Measurements from ENCODE around the gene MAEL. TPM values are rescaled to one million over a fixed set of nuclear protein-coding genes. Genes with fewer than 3 reads are reported as not detected.

Gene MAEL
- total RNA-seq, 2 experiments from 2014 or later, result not detected

DNA sequence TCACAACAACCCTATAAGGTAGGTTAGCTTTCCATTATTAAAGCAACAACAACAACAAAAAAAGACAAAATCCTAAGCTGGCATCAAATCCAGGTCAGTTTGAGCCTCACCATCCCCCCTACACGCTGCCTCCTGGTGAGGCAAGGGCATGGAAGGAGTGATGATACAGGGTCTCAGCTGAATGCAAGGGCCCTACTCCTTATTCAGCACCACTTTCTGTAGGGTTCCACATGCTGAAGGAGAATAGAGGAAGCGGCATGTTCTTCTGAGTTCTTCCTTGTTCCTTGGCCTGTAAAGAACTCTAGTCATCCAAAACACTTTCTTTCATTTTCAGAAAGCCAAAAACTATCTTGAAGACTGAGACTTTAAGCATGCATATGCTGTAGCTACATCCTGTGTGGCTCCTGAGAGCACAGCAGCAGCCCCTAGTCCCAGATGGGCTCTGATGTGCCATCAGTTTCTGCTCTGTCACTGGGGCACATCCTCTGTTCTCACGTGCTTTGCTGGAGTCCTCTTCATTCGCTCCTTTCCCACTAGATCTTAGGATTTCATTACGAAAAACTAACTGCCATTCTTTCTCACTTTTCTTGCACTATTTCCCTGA lies 19.9 kb upstream of the MAEL start:
- DNase-seq, result peak in 3 of 14 experiments; percentile 8 to 17 (median 16)
- Mint-ChIP-seq H3K9me3 (no peaks in the 10 kb centered on the region), H3K27me3 (peaks cover 31% of the 10 kb centered on the region), H3K4me1 (ENCODE audit: low read depth) (peaks cover 21% of the 10 kb centered on the region), H3K27ac (no peak overlapping the region), H3K36me3 (ENCODE audit: low read depth) (no peaks in the 10 kb centered on the region), H3K4me3 (no peak overlapping the region)
- no peaks in the 10 kb centered on the region for H3K9me3 ChIP-seq (ENCODE audit: control insufficient read depth in 1 of 2, insufficient read depth in 1 of 2, low read length in 2 of 2)
- H3K4me3 ChIP-seq (ENCODE audit: low read length), result no peak overlapping the region
- no peaks in the 10 kb centered on the region for H3K36me3 ChIP-seq (ENCODE audit: insufficient read depth, low read length)
- CTCF ChIA-PET, result interaction anchor here (0.6 to 1.1 kb wide), 2 partner anchors 10 to 229 kb away, joined by 3 read pairs; no protein-coding TSS in a partner anchor
- H3K27me3 ChIP-seq (ENCODE audit: control insufficient read depth in 1 of 2, insufficient read depth in 2 of 2, low read length in 2 of 2), result peaks cover 17 to 18% of the 10 kb centered on the region in 2 experiments
- intact Hi-C loops (cut with DNase I, micrococcal nuclease), result no loop called here
- TF ChIP-seq, protein P1, sequence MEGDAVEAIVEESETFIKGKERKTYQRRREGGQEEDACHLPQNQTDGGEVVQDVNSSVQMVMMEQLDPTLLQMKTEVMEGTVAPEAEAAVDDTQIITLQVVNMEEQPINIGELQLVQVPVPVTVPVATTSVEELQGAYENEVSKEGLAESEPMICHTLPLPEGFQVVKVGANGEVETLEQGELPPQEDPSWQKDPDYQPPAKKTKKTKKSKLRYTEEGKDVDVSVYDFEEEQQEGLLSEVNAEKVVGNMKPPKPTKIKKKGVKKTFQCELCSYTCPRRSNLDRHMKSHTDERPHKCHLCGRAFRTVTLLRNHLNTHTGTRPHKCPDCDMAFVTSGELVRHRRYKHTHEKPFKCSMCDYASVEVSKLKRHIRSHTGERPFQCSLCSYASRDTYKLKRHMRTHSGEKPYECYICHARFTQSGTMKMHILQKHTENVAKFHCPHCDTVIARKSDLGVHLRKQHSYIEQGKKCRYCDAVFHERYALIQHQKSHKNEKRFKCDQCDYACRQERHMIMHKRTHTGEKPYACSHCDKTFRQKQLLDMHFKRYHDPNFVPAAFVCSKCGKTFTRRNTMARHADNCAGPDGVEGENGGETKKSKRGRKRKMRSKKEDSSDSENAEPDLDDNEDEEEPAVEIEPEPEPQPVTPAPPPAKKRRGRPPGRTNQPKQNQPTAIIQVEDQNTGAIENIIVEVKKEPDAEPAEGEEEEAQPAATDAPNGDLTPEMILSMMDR (IDR thresholded peaks at IDR 0.05), result no peak
- POLR2A ChIA-PET, result no interaction called here
- peaks cover 10% of the 10 kb centered on the region for H3K4me1 ChIP-seq (ENCODE audit: insufficient read depth, low read length)
- no peak overlapping the region for H3K27ac ChIP-seq (ENCODE audit: low read depth in 1 of 2, low read length in 2 of 2)
- peak; percentile 77 for ATAC-seq (ENCODE audit: poor library complexity)

DNA sequence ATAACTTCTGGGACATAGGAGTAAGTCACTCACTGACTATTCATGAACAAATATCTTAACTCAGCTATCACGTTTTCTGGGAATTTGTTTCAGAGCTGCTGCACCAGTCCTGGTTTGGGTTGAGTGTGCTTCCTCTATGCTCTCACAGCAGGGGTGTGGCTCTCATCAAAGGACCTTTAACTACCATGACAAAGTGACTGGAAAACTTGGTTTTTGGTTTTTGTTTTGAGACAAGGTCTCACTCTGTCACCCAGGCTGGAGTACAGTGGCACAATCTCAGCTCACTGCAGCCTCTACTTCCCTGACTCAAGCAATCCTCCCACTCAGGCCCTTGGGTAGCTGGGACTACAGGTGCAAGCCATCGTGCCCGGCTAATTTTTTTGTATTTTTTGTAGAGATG lies 17.8 kb upstream of the MAEL start:
- H3K4me1 ChIP-seq (ENCODE audit: insufficient read depth, low read length), result peaks cover 18% of the 10 kb centered on the region
- no peaks in the 10 kb centered on the region for H3K9me3 ChIP-seq (ENCODE audit: control insufficient read depth in 1 of 2, insufficient read depth in 1 of 2, low read length in 2 of 2)
- Mint-ChIP-seq H3K4me3 (no peak overlapping the region), H3K4me1 (ENCODE audit: low read depth) (peaks cover 34% of the 10 kb centered on the region), H3K27ac (no peak overlapping the region), H3K9me3 (no peaks in the 10 kb centered on the region), H3K27me3 (peaks cover 40% of the 10 kb centered on the region), H3K36me3 (ENCODE audit: low read depth) (no peaks in the 10 kb centered on the region)
- no peak for DNase-seq
- CTCF ChIA-PET, result no interaction called here
- peaks cover 18 to 21% of the 10 kb centered on the region in 2 experiments for H3K27me3 ChIP-seq (ENCODE audit: control insufficient read depth in 1 of 2, insufficient read depth in 2 of 2, low read length in 2 of 2)
- POLR2A ChIA-PET, result interaction anchor here (0.7 kb wide), 1 partner anchor 20 kb away, joined by 4 read pairs; no protein-coding TSS in a partner anchor
- no peak for ATAC-seq (ENCODE audit: poor library complexity)
- H3K27ac ChIP-seq (ENCODE audit: low read depth in 1 of 2, low read length in 2 of 2), result no peak overlapping the region
- no peak overlapping the region for H3K4me3 ChIP-seq (ENCODE audit: low read length)
- TF ChIP-seq, protein P1 (IDR thresholded peaks at IDR 0.05), result no peak
- H3K36me3 ChIP-seq (ENCODE audit: insufficient read depth, low read length), result no peaks in the 10 kb centered on the region
- intact Hi-C loops (cut with DNase I, micrococcal nuclease), result loop anchor here (5.0 to 10.0 kb wide), 2 partner anchors 54 to 84 kb away; no protein-coding TSS in a partner anchor

DNA sequence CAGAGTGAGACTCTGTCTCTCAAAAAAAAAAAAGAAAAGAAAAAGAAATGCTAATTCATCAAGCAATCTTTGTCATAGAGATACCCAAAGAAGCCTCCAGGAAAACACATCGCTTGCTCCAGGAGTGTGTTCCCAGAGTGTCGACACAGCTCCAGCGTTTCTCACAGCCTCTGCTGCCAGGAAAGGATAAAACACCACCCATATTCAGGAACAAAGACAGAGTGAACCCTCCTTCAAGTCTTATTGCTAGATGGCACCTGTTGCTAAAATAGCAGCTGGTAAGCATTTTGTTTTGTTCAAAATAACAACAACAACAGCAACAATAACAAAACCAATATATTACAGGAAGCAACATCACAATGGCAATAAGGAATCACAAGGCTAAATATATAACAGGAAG lies 16.9 kb upstream of the MAEL start:
- TF ChIP-seq, protein P1 (IDR thresholded peaks at IDR 0.05), result no peak
- CTCF ChIA-PET, result no interaction called here
- DNase-seq (no peak), ATAC-seq (ENCODE audit: poor library complexity) (no peak)
- H3K4me1 ChIP-seq (ENCODE audit: insufficient read depth, low read length), result peaks cover 18% of the 10 kb centered on the region
- no peak overlapping the region for H3K4me3 ChIP-seq (ENCODE audit: low read length)
- intact Hi-C loops (cut with DNase I, micrococcal nuclease), result loop anchor here (5.0 to 10.0 kb wide), 2 partner anchors 55 to 83 kb away; no protein-coding TSS in a partner anchor
- Mint-ChIP-seq H3K27ac (no peak overlapping the region), H3K27me3 (peaks cover 35% of the 10 kb centered on the region), H3K9me3 (no peaks in the 10 kb centered on the region), H3K4me3 (peak overlapping the region; percentile 48), H3K36me3 (ENCODE audit: low read depth) (no peaks in the 10 kb centered on the region), H3K4me1 (ENCODE audit: low read depth) (peaks cover 37% of the 10 kb centered on the region)
- H3K27me3 ChIP-seq (ENCODE audit: control insufficient read depth in 1 of 2, insufficient read depth in 2 of 2, low read length in 2 of 2), result peaks cover 18 to 21% of the 10 kb centered on the region in 2 experiments
- POLR2A ChIA-PET, result interaction anchor here (0.7 kb wide), 1 partner anchor 21 kb away, joined by 4 read pairs; no protein-coding TSS in a partner anchor
- H3K27ac ChIP-seq (ENCODE audit: low read depth in 1 of 2, low read length in 2 of 2), result no peak overlapping the region
- H3K36me3 ChIP-seq (ENCODE audit: insufficient read depth, low read length), result no peaks in the 10 kb centered on the region
- H3K9me3 ChIP-seq (ENCODE audit: control insufficient read depth in 1 of 2, insufficient read depth in 1 of 2, low read length in 2 of 2), result no peaks in the 10 kb centered on the region

All from CD4-positive, alpha-beta T cell (primary cell).